Measurements from ENCODE around the gene THADA.
"Not testable (repeated sequence)": the region's sequence is repeated elsewhere in the genome, so short reads cannot be mapped to it uniquely, and the experiment has no call there.

The THADA gene

DNA sequence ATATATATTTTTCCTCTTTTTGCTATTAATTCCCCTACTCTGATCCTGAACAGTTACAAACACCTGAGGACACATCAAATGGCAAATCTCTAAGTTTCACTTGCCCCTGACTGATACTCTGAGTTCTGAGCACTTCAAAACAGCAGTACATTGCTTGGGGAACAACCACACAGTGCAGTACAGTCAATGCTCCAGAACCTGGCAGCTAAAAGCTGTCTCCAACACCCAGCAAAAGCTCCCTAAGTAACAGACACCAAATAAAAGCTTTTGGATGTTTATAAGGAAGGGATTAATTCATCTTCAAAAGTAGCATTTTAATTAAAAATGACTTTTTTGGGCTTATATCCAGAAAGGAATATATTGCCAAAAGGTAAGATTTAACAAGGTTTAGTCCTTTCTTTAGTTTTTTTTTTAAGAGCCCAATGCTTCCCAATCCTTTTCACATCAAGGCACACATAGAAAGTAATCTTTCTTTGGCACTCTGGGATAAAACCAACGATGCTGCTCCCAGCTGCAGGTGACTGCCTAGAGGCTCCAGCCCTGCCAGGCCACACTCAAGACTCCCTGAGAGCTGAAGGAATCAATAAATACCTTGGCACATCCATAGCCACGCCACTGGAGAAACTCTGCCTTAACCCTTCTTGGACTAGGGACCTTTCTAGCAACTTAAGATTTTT is 204.5 kb downstream of the THADA start:
- DNase-seq, result no peak

DNA sequence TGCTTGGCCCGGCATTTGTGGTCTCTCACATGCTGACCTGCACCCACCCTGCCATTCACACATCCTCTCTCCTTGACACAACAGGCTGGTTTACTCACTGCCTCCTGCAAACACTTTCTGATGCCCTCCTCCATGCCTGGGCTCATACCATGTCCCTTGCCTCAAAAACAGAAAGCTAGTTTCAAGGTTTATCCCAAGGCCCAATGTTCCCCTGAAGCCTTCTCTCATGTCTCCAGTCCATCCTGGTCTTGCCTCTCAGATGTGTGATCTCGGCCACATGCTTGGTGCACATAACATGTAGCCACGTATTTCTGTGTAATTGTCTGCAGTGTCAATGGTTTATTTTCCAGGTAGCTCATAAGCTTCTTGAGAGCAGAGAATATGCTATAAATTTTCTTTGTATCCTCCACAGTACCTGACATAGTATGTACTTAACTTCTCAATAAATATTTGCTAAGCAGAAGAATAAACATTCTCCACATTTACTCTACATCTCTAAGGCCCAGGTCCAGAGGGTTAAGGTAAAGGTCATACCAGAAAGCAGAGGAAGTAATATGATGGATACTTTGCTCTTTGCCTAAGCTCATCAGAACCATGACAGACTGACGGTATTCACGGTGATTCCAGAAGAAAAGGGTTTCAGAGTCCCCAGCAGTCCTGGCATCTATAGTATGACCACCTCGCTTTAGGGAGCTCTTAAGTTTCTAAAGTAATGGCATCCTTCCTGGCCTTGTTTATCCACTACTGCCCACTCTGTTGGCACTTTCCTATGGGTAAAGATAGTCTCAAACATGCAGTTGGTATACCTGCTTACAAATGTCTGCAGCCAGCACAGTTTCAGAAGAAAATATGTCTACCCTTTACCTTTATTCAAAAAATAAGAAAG is 206.0 kb downstream of the THADA start:
- DNase-seq, result no peak

DNA sequence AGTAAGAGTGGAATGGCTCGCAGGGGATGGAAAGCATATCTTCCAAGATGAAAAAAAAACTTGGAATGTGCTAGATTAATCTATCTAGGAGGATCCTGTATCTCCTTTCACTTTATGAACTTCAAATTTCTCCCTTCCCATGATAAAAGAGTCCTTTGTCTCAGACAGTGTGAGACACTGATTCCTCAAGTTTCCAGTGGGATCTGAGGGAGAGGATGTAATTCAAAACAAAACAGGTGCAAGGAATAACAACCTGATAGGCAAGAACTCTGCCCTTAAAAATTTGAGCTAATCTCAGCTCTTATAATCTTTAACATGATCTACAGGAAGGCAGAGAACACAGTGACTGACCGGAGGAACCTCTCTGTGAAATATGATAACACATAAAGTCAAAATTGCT is 207.5 kb downstream of the THADA start:
- no peak for DNase-seq

DNA sequence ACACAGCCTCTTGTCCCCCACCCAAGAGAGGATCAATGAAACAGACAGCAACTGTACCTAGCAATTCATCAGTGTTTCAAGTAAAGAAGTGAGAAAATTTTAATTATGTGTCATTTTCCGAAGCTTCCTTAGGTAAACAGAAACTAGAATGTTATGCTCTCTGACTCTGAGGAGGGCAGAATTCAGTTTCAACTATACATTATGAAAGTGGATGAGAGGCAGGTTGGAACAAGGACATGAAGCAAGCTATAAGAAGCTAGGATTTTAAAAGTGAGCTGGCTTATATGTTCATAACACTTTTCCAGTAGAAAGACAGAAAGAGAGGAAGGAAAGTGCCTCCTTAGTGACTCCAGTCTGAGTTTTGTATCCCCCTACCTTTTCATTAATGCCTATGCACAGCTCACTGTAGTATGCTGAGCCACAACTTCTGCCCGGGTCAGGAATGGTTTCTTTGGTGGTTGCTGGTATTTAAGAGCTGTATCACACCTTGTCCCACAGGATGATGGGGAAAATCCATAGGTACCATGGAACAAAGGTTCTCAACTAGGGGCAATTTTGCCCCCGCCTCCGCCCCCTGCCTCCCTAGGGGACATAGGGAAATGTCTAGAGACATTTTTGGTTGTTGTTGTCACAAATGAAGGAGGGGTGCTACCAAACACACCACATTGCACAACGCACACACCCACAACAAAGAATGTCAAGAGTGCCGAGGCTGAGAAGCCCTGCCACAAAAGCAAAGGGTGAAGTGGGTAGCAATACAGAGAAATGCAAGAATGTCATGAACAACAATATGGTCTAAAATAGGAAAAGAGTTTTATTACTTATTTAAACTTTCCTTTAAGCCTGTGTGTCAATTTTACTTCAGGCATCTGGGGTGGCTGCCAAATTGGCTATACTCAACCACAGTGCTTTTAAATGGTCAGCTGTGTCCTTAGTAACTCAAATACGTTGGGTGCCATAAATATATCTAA is 208.5 kb downstream of the THADA start:
- DNase-seq, result no peak

DNA sequence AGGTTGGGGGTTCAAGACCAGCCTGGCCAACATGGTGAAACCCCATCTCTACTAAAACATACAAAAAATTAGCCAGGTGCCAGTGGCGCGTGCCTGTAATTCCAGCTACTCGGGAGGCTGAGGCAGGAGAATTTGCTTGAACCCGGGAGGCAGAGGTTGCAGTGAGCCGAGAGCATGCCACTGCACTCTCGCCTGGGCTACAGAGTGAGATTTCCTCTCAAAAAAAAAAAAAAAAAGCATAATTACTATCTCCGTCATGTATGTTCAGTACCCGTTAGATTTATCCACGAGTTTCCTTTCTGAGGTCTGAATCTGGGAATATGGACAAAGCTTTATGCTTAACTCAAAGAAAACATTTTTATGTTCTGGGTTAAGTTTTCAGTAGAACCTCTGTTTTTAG is 209.2 kb downstream of the THADA start:
- DNase-seq, result not testable (repeated sequence)

DNA sequence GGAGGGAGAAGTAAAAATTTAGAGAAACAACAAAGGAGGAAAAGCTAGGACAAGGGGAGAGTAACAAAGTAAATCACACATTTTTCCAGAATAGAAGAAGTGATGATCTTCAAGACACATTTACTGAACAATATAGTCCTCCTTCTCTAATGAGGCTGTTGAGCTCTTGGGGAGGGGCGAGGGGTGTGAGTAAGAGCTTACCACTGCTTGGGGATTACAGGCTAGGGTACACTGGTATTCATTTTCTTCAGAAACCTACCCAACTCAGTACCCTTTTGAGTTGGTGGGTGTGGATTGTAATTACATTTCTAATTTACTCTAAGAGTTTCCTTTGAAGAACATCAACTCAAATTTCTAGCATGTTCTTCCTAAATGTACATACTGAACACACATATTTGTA is 211.7 kb downstream of the THADA start:
- DNase-seq, result no peak

DNA sequence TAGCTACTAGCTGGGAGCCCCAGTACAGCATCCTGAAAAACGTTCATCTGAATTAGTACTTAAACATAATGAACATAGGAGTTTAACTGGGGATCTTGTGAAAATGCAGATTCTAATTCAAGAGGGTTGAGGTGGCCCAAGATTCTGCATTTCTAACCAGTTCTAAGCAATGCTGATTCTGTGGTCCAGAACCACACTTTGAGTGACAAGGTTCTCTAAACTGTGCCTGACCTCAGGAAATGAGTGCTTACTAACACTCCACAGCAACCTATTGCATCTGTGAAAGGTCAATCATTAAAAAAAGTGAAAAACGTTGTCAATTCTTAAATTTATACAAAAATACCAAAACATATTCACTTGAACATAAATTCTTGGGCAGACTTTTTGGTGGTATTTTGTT is 212.3 kb downstream of the THADA start:
- no peak for DNase-seq

DNA sequence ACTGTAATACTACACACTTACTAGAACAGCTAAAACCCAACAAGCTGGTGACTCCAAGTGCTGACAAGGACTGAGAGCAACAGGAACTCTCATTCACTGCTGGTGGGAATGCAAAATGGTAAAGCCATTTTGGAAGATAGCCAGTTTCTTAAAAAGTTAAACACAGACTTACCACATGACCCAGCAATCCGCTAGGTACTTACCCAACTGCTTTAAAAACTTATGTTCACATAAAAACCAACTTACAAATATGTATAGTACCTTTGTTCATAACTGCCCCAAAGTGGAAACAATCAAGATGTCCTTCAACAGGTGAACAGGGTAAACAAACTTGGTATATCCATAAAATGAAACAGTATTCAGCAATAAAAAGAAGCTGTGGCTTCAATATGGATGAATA is 216.3 kb downstream of the THADA start:
- DNase-seq, result no peak

DNA sequence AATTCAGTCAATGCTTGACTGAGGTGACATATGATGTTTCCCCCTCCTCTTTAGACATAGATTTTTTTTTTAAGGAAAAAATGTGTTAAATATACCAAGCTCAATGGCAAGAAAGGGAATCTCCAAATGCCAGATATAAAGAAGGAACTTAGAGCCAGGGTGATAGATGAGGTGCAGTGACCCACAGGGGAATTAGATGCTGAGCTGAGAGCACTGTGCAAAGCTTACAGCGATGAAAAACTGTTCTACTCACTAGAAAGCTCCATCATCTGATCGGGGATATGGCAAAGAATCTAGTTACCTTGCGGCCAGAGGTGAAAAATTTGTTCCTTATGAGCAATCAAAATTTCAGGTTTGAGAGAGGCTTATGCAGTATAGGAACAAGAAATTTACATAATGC is 218.5 kb downstream of the THADA start:
- no peak for DNase-seq

DNA sequence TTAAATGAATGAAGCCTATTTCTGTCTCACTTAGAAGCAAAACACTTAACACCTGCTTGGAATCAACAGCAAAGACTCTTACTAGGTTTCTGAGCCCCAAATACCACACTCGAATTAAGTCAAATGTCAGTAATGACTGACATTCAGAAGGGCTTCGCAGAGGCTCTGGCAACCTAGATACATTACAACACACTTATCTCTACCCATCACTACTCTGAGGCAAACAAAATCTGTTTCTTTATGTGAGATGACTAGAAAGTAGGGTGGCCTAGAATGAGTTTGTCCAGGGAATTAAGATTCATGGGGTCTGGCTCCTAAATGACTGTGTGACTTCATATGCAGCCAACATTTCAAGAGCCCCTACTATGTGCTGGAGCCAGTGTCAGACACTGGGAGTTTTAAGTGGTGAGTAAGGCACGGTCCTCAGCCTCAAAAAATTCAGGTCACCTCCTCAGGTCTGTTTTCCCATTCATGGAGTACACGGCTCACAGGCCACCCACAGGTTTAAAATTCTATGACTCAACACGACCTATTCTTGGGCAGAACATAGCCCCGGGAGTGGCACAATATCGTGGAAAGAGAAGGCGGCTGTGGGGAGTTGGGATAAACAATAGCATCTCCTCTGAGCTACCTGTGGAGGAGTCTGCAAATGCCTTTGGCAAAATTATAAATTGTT is 219.2 kb downstream of the THADA start:
- DNase-seq, result no peak

DNA sequence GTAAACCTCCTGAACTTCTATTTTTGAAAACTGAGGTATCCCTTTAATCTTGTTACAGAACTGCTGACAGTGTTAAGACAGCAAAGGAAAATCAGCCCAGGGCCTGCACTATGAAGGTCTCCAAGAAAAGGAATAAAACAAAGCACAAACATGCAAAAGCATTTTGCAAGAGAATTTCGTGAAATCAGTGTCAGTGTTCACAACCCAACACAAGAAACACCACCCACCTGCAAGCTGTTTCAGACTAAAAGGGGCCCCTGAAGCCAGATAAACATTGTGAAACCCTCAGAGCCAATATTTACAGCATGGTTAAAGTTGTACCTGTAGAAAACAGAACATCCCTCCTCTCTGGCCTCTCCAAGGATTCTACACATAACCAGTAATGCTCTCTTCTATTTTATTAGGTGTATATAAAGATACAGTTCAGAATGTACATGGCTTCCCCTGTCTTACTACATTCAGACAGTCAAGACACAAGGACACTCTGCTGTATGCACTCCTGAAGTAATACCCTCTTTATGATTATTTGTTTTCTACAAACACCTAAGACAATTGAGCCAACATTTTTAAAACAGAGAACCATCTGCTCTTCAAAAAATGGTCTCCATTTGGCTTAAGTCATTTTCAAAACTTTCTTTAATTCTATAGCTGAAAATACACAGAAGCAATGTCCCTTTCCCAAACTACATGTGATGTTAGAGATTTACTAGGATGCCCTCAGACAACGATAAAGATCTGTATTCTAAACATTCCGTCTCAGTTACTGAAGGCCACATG is 219.9 kb downstream of the THADA start:
- DNase-seq, result no peak

DNA sequence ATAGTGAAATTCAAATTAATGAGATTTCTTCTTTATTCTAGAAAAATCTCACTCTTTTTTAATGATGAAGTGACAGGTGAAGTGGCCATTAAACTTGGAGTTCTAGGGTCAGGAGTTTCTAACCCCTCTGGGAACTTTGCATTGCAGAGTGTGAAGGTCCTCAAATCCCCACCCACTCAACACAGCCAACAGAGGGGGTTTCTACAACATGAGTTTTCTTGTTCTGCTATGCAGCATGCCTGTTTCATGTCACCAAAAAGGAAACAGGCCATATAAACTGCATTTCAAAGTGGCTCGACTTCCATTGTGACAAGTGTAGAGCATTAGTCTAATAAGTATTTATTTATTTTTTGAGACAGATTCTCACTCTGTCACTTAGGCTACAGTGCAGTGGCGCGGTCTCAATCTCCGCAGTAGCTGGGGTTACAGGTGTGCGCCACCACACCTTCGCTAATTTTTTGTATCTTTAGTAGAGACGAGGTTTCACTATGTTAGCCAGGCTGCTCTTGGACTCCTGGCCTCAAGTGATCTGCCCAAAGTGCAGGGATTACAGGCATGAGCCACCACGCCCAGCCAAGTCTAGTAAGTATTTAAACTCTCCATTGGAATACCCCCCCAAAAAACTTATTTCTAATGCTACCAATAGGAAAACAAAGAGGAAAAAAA is 223.3 kb downstream of the THADA start:
- no peak for DNase-seq

DNA sequence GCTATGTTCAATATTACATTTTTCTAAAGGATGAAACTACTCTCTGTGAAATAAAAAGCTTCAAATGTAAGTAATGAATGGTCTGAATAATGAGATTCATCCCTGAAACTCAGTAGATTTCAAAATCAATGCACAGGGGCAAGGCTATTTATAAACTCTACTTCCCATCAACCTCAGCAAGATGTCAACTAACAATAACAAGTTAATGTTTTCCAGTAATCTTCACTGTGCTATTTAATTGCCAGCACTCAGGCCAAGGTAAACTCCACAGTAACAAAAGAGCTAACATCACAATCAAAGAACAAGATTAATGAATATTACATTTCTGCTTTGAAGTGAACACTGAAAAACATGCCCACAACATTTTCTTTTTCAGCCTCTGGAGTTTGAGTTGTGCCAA is 225.1 kb downstream of the THADA start:
- DNase-seq, result no peak

DNA sequence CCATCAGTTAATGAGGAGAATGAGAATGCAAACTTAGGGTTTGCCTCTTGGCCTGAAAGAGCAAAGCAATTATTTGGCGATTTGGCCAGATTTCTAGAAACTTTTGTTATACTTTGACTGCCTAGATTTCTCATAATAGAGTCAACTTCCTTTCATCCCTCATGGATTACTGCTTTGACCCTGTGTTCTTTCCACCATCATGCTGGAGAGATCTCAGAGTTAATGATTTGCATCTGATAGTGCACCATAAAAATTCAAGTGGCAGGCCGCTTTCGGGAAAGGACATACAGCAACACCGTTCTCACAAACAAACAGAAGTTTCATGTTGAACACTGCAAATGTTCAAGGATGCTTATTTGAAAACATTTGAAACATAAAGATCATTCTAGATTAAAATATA is 225.7 kb downstream of the THADA start:
- no peak for DNase-seq

DNA sequence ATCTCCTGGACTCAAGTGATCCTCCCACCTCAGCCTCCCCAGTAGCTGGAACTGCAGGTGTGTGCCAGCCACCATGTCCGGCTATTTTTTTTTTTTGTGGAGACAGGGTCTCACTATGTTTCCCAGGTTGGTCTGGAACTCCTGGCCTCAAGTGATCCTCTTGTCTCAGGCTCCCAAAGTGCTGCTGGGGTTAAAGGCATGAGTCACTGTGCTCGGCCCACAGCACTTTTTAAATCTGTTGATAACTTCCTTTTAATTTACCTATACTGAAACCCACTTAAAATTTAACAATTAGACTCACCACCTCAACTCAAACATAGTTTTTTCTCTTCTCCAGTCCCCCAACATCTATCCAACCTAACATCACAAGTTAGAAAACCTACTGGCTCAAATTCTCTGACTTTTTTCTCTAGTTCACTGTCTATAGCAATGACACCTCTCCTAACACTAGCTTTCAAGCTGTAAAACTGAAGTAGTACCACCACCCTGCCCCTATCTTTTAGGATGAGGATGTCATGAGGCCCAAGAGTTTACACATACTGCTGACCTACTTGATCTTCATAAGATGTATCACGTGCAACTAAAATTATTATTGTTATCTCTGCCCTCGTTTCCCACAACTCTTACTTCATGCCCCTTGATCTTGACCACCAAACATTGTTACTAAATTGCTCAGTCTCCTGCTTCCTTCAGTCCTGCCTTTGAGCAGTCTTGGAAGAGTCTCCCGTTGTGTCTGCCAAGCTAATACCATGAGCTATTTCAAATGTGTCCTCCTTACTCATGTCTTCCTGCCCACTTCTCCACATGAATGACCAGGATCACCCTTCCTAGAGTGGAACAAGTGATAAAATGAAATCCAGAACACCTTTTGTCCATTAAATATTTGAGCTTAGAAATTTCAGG is 227.1 kb downstream of the THADA start:
- DNase-seq, result no peak

DNA sequence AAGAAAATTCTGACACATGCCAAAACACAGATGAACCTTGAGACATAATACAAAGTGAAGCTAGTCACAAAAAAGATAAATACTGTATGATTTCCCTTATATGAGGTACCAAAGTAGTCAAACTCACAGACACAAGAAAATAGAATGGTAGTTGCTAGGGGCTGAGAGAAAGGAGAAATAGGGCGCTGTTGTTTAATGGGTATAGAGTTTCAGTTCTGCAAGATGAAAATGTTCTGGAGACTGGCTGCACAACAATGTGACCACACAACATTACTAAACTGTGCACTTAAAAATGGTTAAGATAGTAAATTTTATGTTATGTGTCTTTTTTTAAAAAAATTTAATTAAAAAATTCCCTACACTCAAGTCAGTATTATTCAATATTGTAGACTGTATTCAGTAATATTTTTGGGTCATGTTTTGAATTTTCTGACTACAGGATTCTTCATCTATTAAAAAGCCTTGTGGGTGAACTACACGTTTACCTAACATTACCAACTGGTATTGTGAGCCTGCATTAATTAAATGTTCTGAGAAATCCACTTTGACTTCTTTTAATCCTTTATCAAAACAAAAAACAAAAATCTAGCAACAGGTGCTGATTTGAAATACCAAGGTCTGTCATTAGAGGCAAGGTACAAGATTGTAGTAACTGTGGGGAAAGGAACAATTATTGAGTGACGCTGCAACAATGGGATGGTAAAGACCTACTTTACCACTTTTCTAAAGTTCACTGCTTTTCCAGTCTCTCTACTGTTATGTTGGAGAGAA is 228.6 kb downstream of the THADA start:
- no peak for DNase-seq

DNA sequence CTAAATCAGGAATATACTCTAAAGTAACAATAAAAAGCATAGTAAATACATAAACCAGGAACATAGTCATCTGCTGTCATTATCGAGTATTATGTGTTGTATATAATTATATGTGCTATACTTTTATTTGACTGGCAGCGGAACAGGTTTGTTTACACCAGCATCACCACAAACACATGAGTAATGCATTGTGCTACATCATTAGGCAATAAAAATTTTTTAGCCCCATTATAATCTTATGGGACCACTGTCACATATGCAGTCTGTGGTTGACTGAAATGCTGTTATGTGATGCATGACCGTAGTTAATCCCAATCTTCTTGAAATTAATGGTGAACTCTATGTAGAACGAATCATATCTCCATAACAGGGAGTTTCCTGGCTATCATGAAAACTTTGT is 232.7 kb downstream of the THADA start:
- no peak for DNase-seq

DNA sequence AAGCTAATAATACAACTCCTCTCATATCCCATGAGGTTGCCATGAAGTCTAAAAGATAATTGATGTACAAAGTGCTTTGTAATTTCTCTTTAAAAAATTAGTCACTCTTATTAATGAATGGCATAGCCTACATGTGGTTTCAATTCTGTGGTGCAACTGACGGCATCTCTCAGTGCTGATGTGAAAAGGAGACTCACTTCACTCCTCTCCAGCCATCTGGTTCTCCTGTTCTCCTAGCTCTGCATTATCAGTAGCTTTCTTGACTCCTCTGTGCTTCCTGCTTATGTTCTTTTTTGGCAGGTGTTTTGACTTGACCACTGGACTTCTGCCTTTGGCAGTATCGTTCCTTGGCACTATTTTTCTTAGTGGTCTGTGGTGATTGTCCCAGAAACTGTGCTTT is 234.6 kb downstream of the THADA start:
- DNase-seq, result no peak

All from nucleus accumbens (tissue), 56 donors.